HG03432 (cell line): ENCODE results near the gene LEO1.
A peak's percentile ranks its signal among the peaks of the same experiment; 100 is the strongest.

Experiments used
- ATAC-seq: cut with Tn5 transposase; IDR thresholded peaks from one replicate; pipeline ENCODE4 v1.9.1; 2021; ENCODE audit warnings: mild to moderate bottlenecking, moderate library complexity; ENCODE audit not compliant: unreplicated experiment

Gene LEO1

GRCh38 chr15:51935466-51936104 is 36.0 kb downstream of the LEO1 start:
- ATAC-seq, result peak; percentile 93

GRCh38 chr15:51932161-51932560 is 39.4 kb downstream of the LEO1 start:
- ATAC-seq, result no peak

- no peak for ATAC-seq
Measured at GRCh38 chr15:51931638-51932037, 39.9 kb downstream of the LEO1 start.

- ATAC-seq, result no peak
Measured at GRCh38 chr15:51931016-51931415, 40.6 kb downstream of the LEO1 start.

GRCh38 chr15:51926809-51927208 is 44.8 kb downstream of the LEO1 start:
- no peak for ATAC-seq

GRCh38 chr15:51924156-51925068 is 47.2 kb downstream of the LEO1 start:
- no peak for ATAC-seq

GRCh38 chr15:51917493-51917892 is 54.1 kb downstream of the LEO1 start:
- ATAC-seq, result no peak

GRCh38 chr15:51912528-51912927 is 59.0 kb downstream of the LEO1 start:
- no peak for ATAC-seq

- no peak for ATAC-seq
Measured at GRCh38 chr15:51909584-51909983, 62.0 kb downstream of the LEO1 start.

GRCh38 chr15:51908316-51908715 is 63.3 kb downstream of the LEO1 start:
- no peak for ATAC-seq

- ATAC-seq, result no peak
Measured at GRCh38 chr15:51907136-51907862, 64.3 kb downstream of the LEO1 start.

- no peak for ATAC-seq
Measured at GRCh38 chr15:51904931-51905330, 66.6 kb downstream of the LEO1 start.

GRCh38 chr15:51904421-51904820 is 67.2 kb downstream of the LEO1 start:
- ATAC-seq, result no peak

- no peak for ATAC-seq
Measured at GRCh38 chr15:51889486-51889885, 82.1 kb downstream of the LEO1 start.

- ATAC-seq, result no peak
Measured at GRCh38 chr15:51888593-51889195, 82.9 kb downstream of the LEO1 start.
